ENCODE measurements around the gene LCP1. TPM values are rescaled to one million over a fixed set of nuclear protein-coding genes. Genes with fewer than 3 reads are reported as not detected.
A peak's percentile ranks its signal among the peaks of the same experiment; 100 is the strongest.

Gene LCP1
- total and polyA plus RNA-seq, 4 donors = 42.9 to 539 (median 158) TPM

GRCh38 chr13:46101484-46102254 is 80.3 kb downstream of the LCP1 start:
- Histone ChIP-seq H3K4me3 (no peak overlapping the region), H3K36me3 (ENCODE audit: control insufficient read depth in 4 of 4, insufficient read depth in 4 of 4, low read length in 4 of 4) (no peaks in the 10 kb centered on the region), H3K9me3 (ENCODE audit: control insufficient read depth in 4 of 4, insufficient read depth in 3 of 4, low read length in 3 of 4) (peaks cover 0 to 2% (median 0%) of the 10 kb centered on the region in 4 donors), H3K27me3 (ENCODE audit: control insufficient read depth in 3 of 3, insufficient read depth in 3 of 3, low read length in 2 of 3) (no peaks in the 10 kb centered on the region), H3K4me1 (ENCODE audit: control insufficient read depth in 5 of 5, insufficient read depth in 5 of 5, low read length in 5 of 5) (peaks cover 0 to 4% (median 0%) of the 10 kb centered on the region in 5 donors), H3K9ac (ENCODE audit: insufficient read depth in 1 of 2, low read length in 2 of 2) (no peak overlapping the region), H3K27ac (ENCODE audit: low read depth in 1 of 2, low read length in 1 of 2) (peak overlapping the region in 1 of 2 donors; percentile 9)
- 43 to 46% methylated on average over 8 of the region's 8 CpGs for WGBS, 2 donors
- no peak for ATAC-seq (ENCODE audit: insufficient read depth, low FRiP score)
- peak in 1 of 3 donors; percentile 7 for DNase-seq
- no peak for TF ChIP-seq CTCF (IDR thresholded peaks at IDR 0.05; ENCODE audit: control extremely low read depth, extremely low read depth)

- H3K36me3 ChIP-seq (ENCODE audit: control insufficient read depth in 4 of 4, insufficient read depth in 4 of 4, low read length in 4 of 4) = no peaks in the 10 kb centered on the region
- peaks cover 0 to 4% (median 0%) of the 10 kb centered on the region in 5 donors for H3K4me1 ChIP-seq (ENCODE audit: control insufficient read depth in 5 of 5, insufficient read depth in 5 of 5, low read length in 5 of 5)
- WGBS, 2 donors = 86 to 95% methylated on average over 4 of the region's 4 CpGs
- DNase-seq (no peak), ATAC-seq (ENCODE audit: insufficient read depth, low FRiP score) (no peak)
- H3K9ac ChIP-seq (ENCODE audit: insufficient read depth in 1 of 2, low read length in 2 of 2) = no peak overlapping the region
- no peaks in the 10 kb centered on the region for H3K27me3 ChIP-seq (ENCODE audit: control insufficient read depth in 3 of 3, insufficient read depth in 3 of 3, low read length in 2 of 3)
- H3K4me3 ChIP-seq = no peak overlapping the region
- no peak overlapping the region for H3K27ac ChIP-seq (ENCODE audit: low read depth in 1 of 2, low read length in 1 of 2)
- peaks cover 0 to 2% (median 0%) of the 10 kb centered on the region in 4 donors for H3K9me3 ChIP-seq (ENCODE audit: control insufficient read depth in 4 of 4, insufficient read depth in 3 of 4, low read length in 3 of 4)
- no peak for TF ChIP-seq CTCF (IDR thresholded peaks at IDR 0.05; ENCODE audit: control extremely low read depth, extremely low read depth)
Observed at GRCh38 chr13:46101002-46101401, 81.0 kb downstream of the LCP1 start.

- 69 to 78% methylated on average over 1 of the region's 1 CpG for WGBS, 2 donors
- Histone ChIP-seq H3K4me3 (no peak overlapping the region), H3K36me3 (ENCODE audit: control insufficient read depth in 4 of 4, insufficient read depth in 4 of 4, low read length in 4 of 4) (no peaks in the 10 kb centered on the region), H3K9me3 (ENCODE audit: control insufficient read depth in 4 of 4, insufficient read depth in 3 of 4, low read length in 3 of 4) (peaks cover 0 to 2% (median 0%) of the 10 kb centered on the region in 4 donors), H3K9ac (ENCODE audit: insufficient read depth in 1 of 2, low read length in 2 of 2) (no peak overlapping the region), H3K27ac (ENCODE audit: low read depth in 1 of 2, low read length in 1 of 2) (no peak overlapping the region), H3K4me1 (ENCODE audit: control insufficient read depth in 5 of 5, insufficient read depth in 5 of 5, low read length in 5 of 5) (peaks cover 0 to 4% (median 0%) of the 10 kb centered on the region in 5 donors), H3K27me3 (ENCODE audit: control insufficient read depth in 3 of 3, insufficient read depth in 3 of 3, low read length in 2 of 3) (no peaks in the 10 kb centered on the region)
- no peak for TF ChIP-seq CTCF (IDR thresholded peaks at IDR 0.05; ENCODE audit: control extremely low read depth, extremely low read depth)
- no peak for ATAC-seq (ENCODE audit: insufficient read depth, low FRiP score)
- DNase-seq = peak in 1 of 3 donors; percentile 13
Observed at GRCh38 chr13:46100191-46100815, 81.7 kb downstream of the LCP1 start.
